Mesenchymal stem cell (in vitro differentiated cells and primary cell): ENCODE results near the gene EML6.
A peak's percentile ranks its signal among the peaks of the same experiment; 100 is the strongest.

Source experiments
- DNase-seq: peaks from one replicate; pipeline ENCODE4 v3.0.0-alpha.2; 2013
- H2AFZ ChIP-seq: one replicate; pipeline ENCODE4 v1.6.1; 2013; ENCODE audit warnings: low read depth, mild to moderate bottlenecking, control low read depth, inconsistent platforms, low read length, moderate library complexity
- H2AK5ac ChIP-seq: 2 replicates; pipeline ENCODE4 v1.6.1; 2013; ENCODE audit warnings: low read length, moderate library complexity, mild to moderate bottlenecking, inconsistent platforms; ENCODE audit not compliant: severe bottlenecking
- H2BK120ac ChIP-seq: one replicate; pipeline ENCODE4 v1.6.1; 2013; ENCODE audit warnings: low read depth, mild to moderate bottlenecking, inconsistent platforms, low read length, moderate library complexity
- H2BK12ac ChIP-seq, 2 experiments: one replicate each; pipeline ENCODE4 v1.6.1; 2013; ENCODE audit warnings: inconsistent platforms in 2 of 2, low read length in 2 of 2, mild to moderate bottlenecking in 2 of 2, moderate library complexity in 2 of 2, control low read depth in 1 of 2
- H2BK15ac ChIP-seq: one replicate; pipeline ENCODE4 v1.6.1; 2013; ENCODE audit warnings: mild to moderate bottlenecking, low read depth, inconsistent platforms; ENCODE audit not compliant: poor library complexity, severe bottlenecking
- H2BK5ac ChIP-seq: 2 replicates; pipeline ENCODE4 v1.6.1; 2013; ENCODE audit warnings: low read depth, mild to moderate bottlenecking, low read length, control low read depth, inconsistent platforms; ENCODE audit not compliant: poor library complexity, severe bottlenecking
- H3K14ac ChIP-seq, 2 experiments: one replicate each; pipeline ENCODE4 v1.6.1; 2013; ENCODE audit warnings: inconsistent platforms in 2 of 2, low read length in 2 of 2, control low read depth in 1 of 2, mild to moderate bottlenecking in 1 of 2, moderate library complexity in 1 of 2
- H3K18ac ChIP-seq, 2 experiments: one replicate each; pipeline ENCODE4 v1.6.1; 2013; ENCODE audit warnings: inconsistent platforms in 2 of 2, low read length in 2 of 2, control low read depth in 1 of 2, low read depth in 1 of 2, mild to moderate bottlenecking in 1 of 2
- H3K23ac ChIP-seq, 2 experiments: one replicate each; pipeline ENCODE4 v1.6.1; 2013; ENCODE audit warnings: inconsistent platforms in 2 of 2, low read length in 2 of 2, mild to moderate bottlenecking in 2 of 2, moderate library complexity in 2 of 2, control low read depth in 1 of 2
- H3K27ac ChIP-seq: 2 replicates; pipeline ENCODE4 v1.5.1; 2013; ENCODE audit warnings: mild to moderate bottlenecking, moderate library complexity, low read length, control low read depth, inconsistent platforms; ENCODE audit not compliant: poor library complexity, severe bottlenecking
- H3K27me3 ChIP-seq, 2 experiments: 2 replicates each; pipeline versions ENCODE4 v1.6.1 to v1.7.0; 2013; ENCODE audit warnings: low read length in 2 of 2, mild to moderate bottlenecking in 2 of 2, moderate library complexity in 2 of 2, control low read depth in 1 of 2, inconsistent platforms in 1 of 2; ENCODE audit not compliant: control insufficient read depth in 1 of 2, insufficient read depth in 1 of 2
- H3K36me3 ChIP-seq, 2 experiments: 2 replicates each; pipeline versions ENCODE4 v1.6.1 to v1.7.0; 2013; ENCODE audit warnings: low read length in 2 of 2, control low read depth in 1 of 2, inconsistent platforms in 1 of 2, low read depth in 1 of 2, mild to moderate bottlenecking in 1 of 2; ENCODE audit not compliant: insufficient read depth in 2 of 2, control insufficient read depth in 1 of 2
- H3K4ac ChIP-seq, 2 experiments: one replicate each; pipeline ENCODE4 v1.6.1; 2013; ENCODE audit warnings: inconsistent platforms in 2 of 2, low read length in 2 of 2, mild to moderate bottlenecking in 2 of 2, moderate library complexity in 2 of 2, control low read depth in 1 of 2, low read depth in 1 of 2
- H3K4me1 ChIP-seq: 2 replicates; pipeline ENCODE4 v1.6.1; 2013; ENCODE audit warnings: low read depth, low read length, control low read depth; ENCODE audit not compliant: control insufficient read depth, insufficient read depth
- H3K4me2 ChIP-seq: 2 replicates; pipeline ENCODE4 v1.6.1; 2013; ENCODE audit warnings: low read length, mild to moderate bottlenecking, inconsistent platforms; ENCODE audit not compliant: poor library complexity, severe bottlenecking
- H3K4me3 ChIP-seq, 2 experiments: 2 replicates each; pipeline versions ENCODE4 v1.5.1 to v1.7.0; 2013; ENCODE audit warnings: low read length in 2 of 2, mild to moderate bottlenecking in 2 of 2, control low read depth in 1 of 2, low read depth in 1 of 2; ENCODE audit not compliant: insufficient read depth in 1 of 2
- H3K79me1 ChIP-seq: replicated peaks from 2 replicates; pipeline ENCODE4 v1.6.1; 2013; ENCODE audit warnings: mild to moderate bottlenecking, control low read depth, low read length, inconsistent platforms; ENCODE audit not compliant: poor library complexity, severe bottlenecking
- H3K9ac ChIP-seq: 2 replicates; pipeline ENCODE4 v1.7.0; 2013; ENCODE audit warnings: mild to moderate bottlenecking, low read length, moderate library complexity
- H3K9me3 ChIP-seq: 2 replicates; pipeline ENCODE4 v1.7.0; 2013; ENCODE audit warnings: mild to moderate bottlenecking, low read length; ENCODE audit not compliant: control insufficient read depth
- H4K8ac ChIP-seq: one replicate; pipeline ENCODE4 v1.6.1; 2013; ENCODE audit warnings: inconsistent platforms, mild to moderate bottlenecking, low read length, moderate library complexity
- H4K91ac ChIP-seq: one replicate; pipeline ENCODE4 v1.6.1; 2013; ENCODE audit warnings: mild to moderate bottlenecking, low read length, inconsistent platforms
- WGBS: methylation state at CpG from one replicate; pipeline ENCODE4 v1.1.7; 2013; ENCODE audit warnings: mixed read lengths; 5-methylcytosine and 5-hydroxymethylcytosine counted together

The EML6 gene

DNA sequence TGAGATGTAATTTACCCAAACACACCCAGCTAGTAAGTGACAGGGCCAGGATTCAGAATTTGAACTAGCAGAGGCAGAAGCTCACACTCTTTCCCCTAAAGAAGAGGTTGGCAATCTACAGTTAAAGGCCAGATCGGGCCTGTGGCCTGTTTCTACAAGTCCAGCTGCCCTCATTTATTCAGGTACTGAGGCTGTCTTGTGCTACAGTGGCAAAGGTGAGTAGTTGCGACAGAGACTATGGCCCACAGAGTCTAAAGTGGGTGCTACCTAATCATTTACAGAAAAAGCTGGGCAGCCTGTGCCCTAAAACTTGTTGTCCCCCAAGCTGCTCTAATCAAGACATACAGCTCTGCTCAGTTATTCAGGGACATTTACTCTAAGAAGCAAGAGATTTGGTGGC is 240.0 kb downstream of the EML6 start:
- Histone ChIP-seq H3K4me2 (no peak overlapping the region), H3K79me1 (peaks cover 20% of the 10 kb centered on the region), H3K23ac (no peak overlapping the region), H3K9ac (no peak overlapping the region), H3K18ac (no peak overlapping the region), H3K27me3 (no peaks in the 10 kb centered on the region), H3K4ac (no peak overlapping the region), H2BK5ac (no peak overlapping the region), H2AK5ac (no peak overlapping the region), H3K4me1 (peaks cover 2% of the 10 kb centered on the region), H3K27ac (no peak overlapping the region), H2BK15ac (no peak overlapping the region), H3K14ac (no peak overlapping the region), H2BK120ac (no peak overlapping the region), H3K4me3 (no peak overlapping the region), H4K8ac (no peak overlapping the region), H4K91ac (no peak overlapping the region), H2AFZ (no peak overlapping the region), H3K36me3 (peaks cover 25% of the 10 kb centered on the region in 2 experiments), H2BK12ac (no peak overlapping the region), H3K9me3 (no peaks in the 10 kb centered on the region)
- no peak for DNase-seq
- WGBS: 95% methylated on average over 2 of the region's 2 CpGs

GRCh38 chr2:54964271-54964670 is 240.8 kb downstream of the EML6 start:
- WGBS: 96% methylated on average over 8 of the region's 8 CpGs
- H3K79me1 ChIP-seq: peaks cover 23% of the 10 kb centered on the region

GRCh38 chr2:54964816-54965215 is 241.4 kb downstream of the EML6 start:
- Histone ChIP-seq H2BK5ac (no peak overlapping the region), H3K4me2 (no peak overlapping the region), H3K18ac (no peak overlapping the region), H2AFZ (no peak overlapping the region), H3K36me3 (peaks cover 34 to 38% of the 10 kb centered on the region in 2 experiments), H2BK15ac (no peak overlapping the region), H2BK120ac (no peak overlapping the region), H3K4me1 (peaks cover 2% of the 10 kb centered on the region), H3K9me3 (no peaks in the 10 kb centered on the region), H2BK12ac (no peak overlapping the region), H3K79me1 (peaks cover 24% of the 10 kb centered on the region), H3K9ac (no peak overlapping the region), H3K27me3 (no peaks in the 10 kb centered on the region), H4K8ac (no peak overlapping the region), H3K4me3 (no peak overlapping the region), H4K91ac (no peak overlapping the region), H2AK5ac (no peak overlapping the region), H3K14ac (no peak overlapping the region), H3K4ac (no peak overlapping the region), H3K23ac (no peak overlapping the region), H3K27ac (no peak overlapping the region)
- DNase-seq: no peak
- 97% methylated on average over 3 of the region's 4 CpGs for WGBS

More at GRCh38 chr2:54964271-54964670, 240.8 kb downstream of the EML6 start:
- H3K27me3 ChIP-seq: no peaks in the 10 kb centered on the region
- no peak overlapping the region for H2BK120ac ChIP-seq
- H3K18ac ChIP-seq: no peak overlapping the region
- H3K4me2 ChIP-seq: no peak overlapping the region
- no peak overlapping the region for H4K91ac ChIP-seq
- H2BK12ac ChIP-seq: no peak overlapping the region
- H3K4ac ChIP-seq: no peak overlapping the region
- no peak overlapping the region for H3K4me3 ChIP-seq
- no peak overlapping the region for H2BK15ac ChIP-seq
- DNase-seq: peak; percentile 29
- no peak overlapping the region for H3K14ac ChIP-seq
- H2BK5ac ChIP-seq: no peak overlapping the region
- H4K8ac ChIP-seq: peak overlapping the region; percentile 19
- peaks cover 31 to 33% of the 10 kb centered on the region in 2 experiments for H3K36me3 ChIP-seq
- no peak overlapping the region for H3K27ac ChIP-seq
- H2AFZ ChIP-seq: no peak overlapping the region
- H3K23ac ChIP-seq: no peak overlapping the region
- H2AK5ac ChIP-seq: no peak overlapping the region
- no peaks in the 10 kb centered on the region for H3K9me3 ChIP-seq
- H3K4me1 ChIP-seq: peaks cover 2% of the 10 kb centered on the region
- no peak overlapping the region for H3K9ac ChIP-seq

GRCh38 chr2:54965425-54965824 is 242.0 kb downstream of the EML6 start:
- Histone ChIP-seq H3K36me3 (peaks cover 37 to 44% of the 10 kb centered on the region in 2 experiments), H4K8ac (no peak overlapping the region), H3K79me1 (peaks cover 24% of the 10 kb centered on the region), H4K91ac (no peak overlapping the region), H3K18ac (no peak overlapping the region), H3K4me2 (no peak overlapping the region), H2AK5ac (no peak overlapping the region), H3K27me3 (no peaks in the 10 kb centered on the region), H2BK5ac (no peak overlapping the region), H3K4me1 (no peaks in the 10 kb centered on the region), H3K4ac (no peak overlapping the region), H3K14ac (no peak overlapping the region), H3K9ac (no peak overlapping the region), H2BK15ac (no peak overlapping the region), H2AFZ (no peak overlapping the region), H3K23ac (no peak overlapping the region), H3K27ac (no peak overlapping the region), H3K9me3 (no peaks in the 10 kb centered on the region), H3K4me3 (no peak overlapping the region), H2BK12ac (no peak overlapping the region), H2BK120ac (no peak overlapping the region)
- 98% methylated on average over 6 of the region's 6 CpGs for whole genome bisulfite sequencing
- DNase-seq: no peak
